ENCODE results near the gene SDC3. TPM values are rescaled to one million over a fixed set of nuclear protein-coding genes. Genes with fewer than 3 reads are reported as not detected.

The SDC3 gene
- total RNA-seq, 1 donor from 2014 or later, result 113 TPM

GRCh38 chr1:30882678-30883388 is 25.7 kb downstream of the SDC3 start:
- no peak for DNase-seq (ENCODE audit: low read depth)
- no peak overlapping the region for H3K4me2 ChIP-seq (ENCODE audit: low read length)
- no peak overlapping the region for H2AFZ ChIP-seq (ENCODE audit: low read depth, low read length)
- peaks cover 90% of the 10 kb centered on the region for H4K20me1 ChIP-seq (ENCODE audit: insufficient read depth, low read length)
- no peak overlapping the region for H3K9ac ChIP-seq (ENCODE audit: low read length)
- Mint-ChIP-seq H3K27ac (ENCODE audit: unreplicated experiment) (no peak overlapping the region), H3K27me3 (ENCODE audit: low read depth, unreplicated experiment) (no peaks in the 10 kb centered on the region), H3K36me3 (ENCODE audit: low read depth, unreplicated experiment) (peaks cover 6% of the 10 kb centered on the region), H3K4me1 (ENCODE audit: low read depth, unreplicated experiment) (peaks cover 31% of the 10 kb centered on the region), H3K4me3 (ENCODE audit: unreplicated experiment) (no peak overlapping the region), H3K9me3 (ENCODE audit: unreplicated experiment) (no peaks in the 10 kb centered on the region)
- H3K36me3 ChIP-seq (ENCODE audit: insufficient read depth, low read length), result no peaks in the 10 kb centered on the region
- H3K4me1 ChIP-seq (ENCODE audit: insufficient read depth, low read length), result peaks cover 28% of the 10 kb centered on the region
- FAIRE-seq, result no peak
- no peaks in the 10 kb centered on the region for H3K27me3 ChIP-seq (ENCODE audit: insufficient read depth, low read length)
- H3K79me2 ChIP-seq (ENCODE audit: insufficient read depth, low read length), result peaks cover 58% of the 10 kb centered on the region
- H3K4me3 ChIP-seq (ENCODE audit: insufficient read depth, low read depth, low read length), result no peak overlapping the region
- H3K9me3 ChIP-seq (ENCODE audit: insufficient read depth, low read depth, low read length), result no peaks in the 10 kb centered on the region
- no peak overlapping the region for H3K27ac ChIP-seq (ENCODE audit: low read depth, low read length)
- TF ChIP-seq CTCF (IDR thresholded peaks at IDR 0.05; ENCODE audit: insufficient read depth, low read depth, low read length) (no peak), EZH2 (IDR thresholded peaks at IDR 0.05; ENCODE audit: insufficient read depth, low read length) (no peak)

GRCh38 chr1:30881319-30882181 is 27.0 kb downstream of the SDC3 start:
- H3K4me1 ChIP-seq (ENCODE audit: insufficient read depth, low read length), result peaks cover 22% of the 10 kb centered on the region
- H3K27ac Mint-ChIP-seq (ENCODE audit: unreplicated experiment), result no peak overlapping the region

More at GRCh38 chr1:30881319-30882181, 27.0 kb downstream of the SDC3 start:
- FAIRE-seq, result no peak
- Histone ChIP-seq H3K27ac (ENCODE audit: low read depth, low read length) (no peak overlapping the region), H3K9ac (ENCODE audit: low read length) (no peak overlapping the region), H3K4me2 (ENCODE audit: low read length) (no peak overlapping the region), H3K4me3 (ENCODE audit: insufficient read depth, low read depth, low read length) (no peak overlapping the region), H3K36me3 (ENCODE audit: insufficient read depth, low read length) (no peaks in the 10 kb centered on the region), H3K79me2 (ENCODE audit: insufficient read depth, low read length) (peaks cover 49% of the 10 kb centered on the region), H2AFZ (ENCODE audit: low read depth, low read length) (no peak overlapping the region), H3K27me3 (ENCODE audit: insufficient read depth, low read length) (no peaks in the 10 kb centered on the region), H4K20me1 (ENCODE audit: insufficient read depth, low read length) (peaks cover 87% of the 10 kb centered on the region), H3K9me3 (ENCODE audit: insufficient read depth, low read depth, low read length) (no peaks in the 10 kb centered on the region)
- H3K9me3 Mint-ChIP-seq (ENCODE audit: unreplicated experiment), result no peaks in the 10 kb centered on the region
- TF ChIP-seq CTCF (IDR thresholded peaks at IDR 0.05; ENCODE audit: insufficient read depth, low read depth, low read length), result no peak
- TF ChIP-seq EZH2 (IDR thresholded peaks at IDR 0.05; ENCODE audit: insufficient read depth, low read length), result no peak
- peaks cover 29% of the 10 kb centered on the region for H3K4me1 Mint-ChIP-seq (ENCODE audit: low read depth, unreplicated experiment)
- H3K4me3 Mint-ChIP-seq (ENCODE audit: unreplicated experiment), result no peak overlapping the region
- no peaks in the 10 kb centered on the region for H3K27me3 Mint-ChIP-seq (ENCODE audit: low read depth, unreplicated experiment)
- peaks cover 4% of the 10 kb centered on the region for H3K36me3 Mint-ChIP-seq (ENCODE audit: low read depth, unreplicated experiment)
- DNase-seq (ENCODE audit: low read depth), result no peak

Measured in astrocyte (in vitro differentiated cells and primary cell).